SK-N-SH (cell line): ENCODE results near the gene GPR146.

ENCODE experiments used
- ELF1 ChIP-seq: IDR thresholded peaks from 2 replicates; pipeline ENCODE4 v1.4.0; 2012
- FOXM1 ChIP-seq: IDR thresholded peaks from 2 replicates; pipeline ENCODE4 v1.4.0; 2012; ENCODE audit warnings: low read depth, mild to moderate bottlenecking
- GABPA ChIP-seq: IDR thresholded peaks from 2 replicates; pipeline ENCODE4 v1.4.0; 2012; ENCODE audit warnings: low read depth, mild to moderate bottlenecking
- GATA2 ChIP-seq: sonication (generic); formaldehyde crosslinking; IDR thresholded peaks from 2 replicates; pipeline ENCODE4 v1.5.0; 2020; ENCODE audit warnings: mild to moderate bottlenecking, missing genetic modification reagents
- MEF2A ChIP-seq: IDR thresholded peaks from 2 replicates; pipeline ENCODE4 v1.4.0; 2012; ENCODE audit warnings: low read depth, borderline replicate concordance
- NRF1 ChIP-seq: IDR thresholded peaks from 2 replicates; pipeline ENCODE4 v1.6.1; 2012; ENCODE audit warnings: low read depth, mild to moderate bottlenecking, low read length
- POLR2AphosphoS5 ChIP-seq: IDR thresholded peaks from 2 replicates; pipeline ENCODE4 v1.6.1; 2012; ENCODE audit warnings: low read depth, low read length
- RCOR1 ChIP-seq: fragments of 150-350 bp; IDR thresholded peaks from 2 replicates; pipeline ENCODE4 v1.6.1; 2017; ENCODE audit warnings: antibody characterized with exemption, low read length
- SMC3 ChIP-seq: IDR thresholded peaks from 2 replicates; pipeline ENCODE4 v1.6.1; 2012; ENCODE audit warnings: low read depth, low read length, improper control_type of control experiment
- TCF12 ChIP-seq: IDR thresholded peaks from 2 replicates; pipeline ENCODE4 v1.4.0; 2012
- TF ChIP-seq, protein P1 (sequence below): fragments of 200-600 bp; sonication (generic); IDR thresholded peaks from 2 replicates; pipeline ENCODE4 v1.6.1; 2017; ENCODE audit warnings: antibody characterized with exemption, mild to moderate bottlenecking, moderate library complexity
- TF ChIP-seq, protein P2 (sequence below): fragments of 150-350 bp; IDR thresholded peaks from 2 replicates; pipeline ENCODE4 v1.6.1; 2017; ENCODE audit warnings: antibody characterized with exemption, low read length, low read depth, borderline replicate concordance
- TF ChIP-seq, protein P3 (sequence below): fragments of 150-350 bp; IDR thresholded peaks from 2 replicates; pipeline ENCODE4 v1.6.1; 2016; ENCODE audit warnings: mild to moderate bottlenecking, low read depth, low read length

DNA sequence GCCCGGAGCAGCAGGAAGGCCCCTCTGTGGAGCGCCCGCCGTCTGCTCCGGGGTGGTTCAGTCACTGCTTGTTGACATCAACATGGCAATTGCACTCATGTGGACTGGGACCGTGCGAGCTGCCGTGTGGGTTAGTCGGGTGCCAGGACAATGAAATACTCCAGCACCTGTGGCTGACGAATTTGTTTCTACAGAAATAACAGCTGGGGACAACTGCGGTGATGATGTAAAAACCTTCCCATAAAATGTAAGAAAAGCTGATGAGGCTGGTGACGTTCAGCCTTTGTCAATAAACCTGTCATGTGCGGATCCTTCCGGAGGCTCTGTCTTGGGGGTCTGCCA is 49.1 kb downstream of the GPR146 start:
- TF ChIP-seq, protein P1, sequence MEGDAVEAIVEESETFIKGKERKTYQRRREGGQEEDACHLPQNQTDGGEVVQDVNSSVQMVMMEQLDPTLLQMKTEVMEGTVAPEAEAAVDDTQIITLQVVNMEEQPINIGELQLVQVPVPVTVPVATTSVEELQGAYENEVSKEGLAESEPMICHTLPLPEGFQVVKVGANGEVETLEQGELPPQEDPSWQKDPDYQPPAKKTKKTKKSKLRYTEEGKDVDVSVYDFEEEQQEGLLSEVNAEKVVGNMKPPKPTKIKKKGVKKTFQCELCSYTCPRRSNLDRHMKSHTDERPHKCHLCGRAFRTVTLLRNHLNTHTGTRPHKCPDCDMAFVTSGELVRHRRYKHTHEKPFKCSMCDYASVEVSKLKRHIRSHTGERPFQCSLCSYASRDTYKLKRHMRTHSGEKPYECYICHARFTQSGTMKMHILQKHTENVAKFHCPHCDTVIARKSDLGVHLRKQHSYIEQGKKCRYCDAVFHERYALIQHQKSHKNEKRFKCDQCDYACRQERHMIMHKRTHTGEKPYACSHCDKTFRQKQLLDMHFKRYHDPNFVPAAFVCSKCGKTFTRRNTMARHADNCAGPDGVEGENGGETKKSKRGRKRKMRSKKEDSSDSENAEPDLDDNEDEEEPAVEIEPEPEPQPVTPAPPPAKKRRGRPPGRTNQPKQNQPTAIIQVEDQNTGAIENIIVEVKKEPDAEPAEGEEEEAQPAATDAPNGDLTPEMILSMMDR, result no peak
- TF ChIP-seq TCF12 (no peak), RCOR1 (no peak), SMC3 (no peak), ELF1 (no peak), POLR2AphosphoS5 (no peak), GABPA (no peak), GATA2 (CRISPR knock-in tag) (no peak), NRF1 (no peak), MEF2A (no peak), FOXM1 (no peak)
- TF ChIP-seq, protein P2, sequence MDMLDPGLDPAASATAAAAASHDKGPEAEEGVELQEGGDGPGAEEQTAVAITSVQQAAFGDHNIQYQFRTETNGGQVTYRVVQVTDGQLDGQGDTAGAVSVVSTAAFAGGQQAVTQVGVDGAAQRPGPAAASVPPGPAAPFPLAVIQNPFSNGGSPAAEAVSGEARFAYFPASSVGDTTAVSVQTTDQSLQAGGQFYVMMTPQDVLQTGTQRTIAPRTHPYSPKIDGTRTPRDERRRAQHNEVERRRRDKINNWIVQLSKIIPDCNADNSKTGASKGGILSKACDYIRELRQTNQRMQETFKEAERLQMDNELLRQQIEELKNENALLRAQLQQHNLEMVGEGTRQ, result no peak
- TF ChIP-seq, protein P3, sequence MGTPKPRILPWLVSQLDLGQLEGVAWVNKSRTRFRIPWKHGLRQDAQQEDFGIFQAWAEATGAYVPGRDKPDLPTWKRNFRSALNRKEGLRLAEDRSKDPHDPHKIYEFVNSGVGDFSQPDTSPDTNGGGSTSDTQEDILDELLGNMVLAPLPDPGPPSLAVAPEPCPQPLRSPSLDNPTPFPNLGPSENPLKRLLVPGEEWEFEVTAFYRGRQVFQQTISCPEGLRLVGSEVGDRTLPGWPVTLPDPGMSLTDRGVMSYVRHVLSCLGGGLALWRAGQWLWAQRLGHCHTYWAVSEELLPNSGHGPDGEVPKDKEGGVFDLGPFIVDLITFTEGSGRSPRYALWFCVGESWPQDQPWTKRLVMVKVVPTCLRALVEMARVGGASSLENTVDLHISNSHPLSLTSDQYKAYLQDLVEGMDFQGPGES, result no peak
